H9 (cell line): ENCODE results near the gene BCL6. TPM values are rescaled to one million over a fixed set of nuclear protein-coding genes. Genes with fewer than 3 reads are reported as not detected.

Source experiments
- DNase-seq: peaks from one replicate; pipeline ENCODE4 v3.0.0-alpha.2; 2017
- H2AFZ ChIP-seq: one replicate; pipeline ENCODE4 v1.6.1; 2013; ENCODE audit warnings: mild to moderate bottlenecking, low read length, control low read depth, moderate library complexity
- H2AK5ac ChIP-seq: 2 replicates; pipeline ENCODE4 v1.6.1; 2013; ENCODE audit warnings: low read length, control low read depth, mixed read lengths; ENCODE audit not compliant: insufficient read length
- H2BK120ac ChIP-seq: one replicate; pipeline ENCODE4 v1.6.1; 2013; ENCODE audit warnings: low read depth, mild to moderate bottlenecking, low read length, control low read depth, inconsistent platforms; ENCODE audit not compliant: poor library complexity, severe bottlenecking
- H2BK12ac ChIP-seq: 2 replicates; pipeline ENCODE4 v1.6.1; 2013; ENCODE audit warnings: low read length, control low read depth, mixed read lengths, low read depth; ENCODE audit not compliant: insufficient read length
- H2BK15ac ChIP-seq: 2 replicates; pipeline ENCODE4 v1.6.1; 2013; ENCODE audit warnings: low read depth, low read length, control low read depth
- H2BK20ac ChIP-seq: one replicate; pipeline ENCODE4 v1.6.1; 2013; ENCODE audit warnings: low read depth, mild to moderate bottlenecking, low read length, control low read depth, inconsistent platforms; ENCODE audit not compliant: poor library complexity, severe bottlenecking
- H2BK5ac ChIP-seq: 2 replicates; pipeline ENCODE4 v1.6.1; 2013; ENCODE audit warnings: low read length, control low read depth, mixed read lengths; ENCODE audit not compliant: insufficient read length
- H3K14ac ChIP-seq: 2 replicates; pipeline ENCODE4 v1.6.1; 2013; ENCODE audit warnings: low read length, control low read depth; ENCODE audit not compliant: insufficient read depth
- H3K18ac ChIP-seq: 2 replicates; pipeline ENCODE4 v1.6.1; 2013; ENCODE audit warnings: low read depth, mild to moderate bottlenecking, mixed read lengths, low read length, control low read depth; ENCODE audit not compliant: insufficient read length
- H3K23ac ChIP-seq: 2 replicates; pipeline ENCODE4 v1.6.1; 2013; ENCODE audit warnings: low read length, control low read depth, mixed read lengths, low read depth; ENCODE audit not compliant: insufficient read length
- H3K23me2 ChIP-seq: 2 replicates; pipeline ENCODE4 v1.6.1; 2013; ENCODE audit warnings: low read depth, mild to moderate bottlenecking, mixed read lengths, low read length, control low read depth; ENCODE audit not compliant: insufficient read length, poor library complexity, severe bottlenecking
- H3K27ac ChIP-seq: 2 replicates; pipeline ENCODE4 v1.5.1; 2013; ENCODE audit warnings: low read length, control low read depth, mixed read lengths, low read depth; ENCODE audit not compliant: insufficient read length
- H3K27me3 ChIP-seq: 2 replicates; pipeline ENCODE4 v1.6.1; 2013; ENCODE audit warnings: low read length, control low read depth, inconsistent platforms; ENCODE audit not compliant: insufficient read depth
- H3K4ac ChIP-seq: 2 replicates; pipeline ENCODE4 v1.6.1; 2013; ENCODE audit warnings: low read depth, mild to moderate bottlenecking, control low read depth, inconsistent platforms, low read length, moderate library complexity
- H3K4me1 ChIP-seq: 2 replicates; pipeline ENCODE4 v1.6.1; 2013; ENCODE audit warnings: low read length, control low read depth, inconsistent platforms; ENCODE audit not compliant: insufficient read depth
- H3K4me2 ChIP-seq: 2 replicates; pipeline ENCODE4 v1.6.1; 2013; ENCODE audit warnings: low read length, control low read depth, mixed read lengths; ENCODE audit not compliant: insufficient read length, insufficient read depth
- H3K56ac ChIP-seq: 2 replicates; pipeline ENCODE4 v1.6.1; 2013; ENCODE audit warnings: low read depth, mild to moderate bottlenecking, mixed read lengths, low read length, control low read depth; ENCODE audit not compliant: insufficient read length
- H3K79me1 ChIP-seq: 2 replicates; pipeline ENCODE4 v1.6.1; 2013; ENCODE audit warnings: low read depth, mild to moderate bottlenecking, moderate library complexity, low read length, control low read depth, inconsistent platforms; ENCODE audit not compliant: insufficient read depth, poor library complexity, severe bottlenecking
- H3K79me2 ChIP-seq: 2 replicates; pipeline ENCODE4 v1.6.1; 2013; ENCODE audit warnings: low read length, control low read depth, inconsistent platforms; ENCODE audit not compliant: insufficient read depth
- H3K9ac ChIP-seq: 2 replicates; pipeline ENCODE4 v1.6.1; 2013; ENCODE audit warnings: low read length, control low read depth, mixed read lengths; ENCODE audit not compliant: insufficient read length; ENCODE audit errors: extremely low read depth
- H3K9me3 ChIP-seq: one replicate; pipeline ENCODE4 v1.6.1; 2013; ENCODE audit warnings: low read depth, low read length, inconsistent platforms; ENCODE audit not compliant: control insufficient read depth
- H3T11ph ChIP-seq: one replicate; pipeline ENCODE4 v1.6.1; 2013; ENCODE audit warnings: mild to moderate bottlenecking, low read length, control low read depth, inconsistent platforms
- H4K20me1 ChIP-seq: one replicate; pipeline ENCODE4 v1.6.1; 2013; ENCODE audit not compliant: control insufficient read depth, insufficient read length, insufficient read depth
- H4K5ac ChIP-seq: 2 replicates; pipeline ENCODE4 v1.6.1; 2013; ENCODE audit warnings: low read depth, mild to moderate bottlenecking, mixed read lengths, low read length, control low read depth; ENCODE audit not compliant: insufficient read length
- H4K8ac ChIP-seq: replicated peaks from 2 replicates; pipeline ENCODE4 v1.6.1; 2013; ENCODE audit warnings: low read length, control low read depth, mixed read lengths, low read depth; ENCODE audit not compliant: insufficient read length
- H4K91ac ChIP-seq: 2 replicates; pipeline ENCODE4 v1.6.1; 2013; ENCODE audit warnings: low read depth, mild to moderate bottlenecking, moderate library complexity, mixed read lengths, low read length, control low read depth; ENCODE audit not compliant: insufficient read length
- H3K27ac Mint-ChIP-seq, 3 experiments: 2 replicates in 2 of 3; 3 replicates in 1 of 3; pipeline ENCODE4 v1.8.0; 2020 to 2021; ENCODE audit warnings: mixed read lengths in 3 of 3, mild to moderate bottlenecking in 1 of 3, moderate library complexity in 1 of 3
- H3K27me3 Mint-ChIP-seq: 2 replicates; pipeline ENCODE4 v1.8.0; 2021; ENCODE audit warnings: low read depth, mild to moderate bottlenecking, moderate library complexity, mixed read lengths
- H3K36me3 Mint-ChIP-seq, 3 experiments: 2 replicates in 2 of 3; 3 replicates in 1 of 3; pipeline ENCODE4 v1.8.0; 2020 to 2021; ENCODE audit warnings: low read depth in 3 of 3, mixed read lengths in 3 of 3; ENCODE audit not compliant: insufficient read depth in 1 of 3
- H3K4me1 Mint-ChIP-seq, 2 experiments: 2 replicates each; pipeline ENCODE4 v1.8.0; 2020; ENCODE audit warnings: mixed read lengths in 2 of 2
- H3K4me3 Mint-ChIP-seq, 2 experiments: 2 replicates in 1 of 2; 3 replicates in 1 of 2; pipeline ENCODE4 v1.8.0; 2020 to 2021; ENCODE audit warnings: mild to moderate bottlenecking in 2 of 2, mixed read lengths in 2 of 2, moderate library complexity in 1 of 2
- H3K9me3 Mint-ChIP-seq, 2 experiments: 2 replicates in 1 of 2; 3 replicates in 1 of 2; pipeline ENCODE4 v1.8.0; 2020; ENCODE audit warnings: mild to moderate bottlenecking in 2 of 2, mixed read lengths in 2 of 2, moderate library complexity in 1 of 2
- WGBS: extraction: QIAGEN DNeasy Blood & Tissue Kit; methylation state at CpG from one replicate; pipeline ENCODE4 v1.1.7; 2013; ENCODE audit warnings: missing lambda C conversion rate, low lambda C conversion rate, mixed read lengths; ENCODE audit not compliant: insufficient read length; ENCODE audit errors: extremely low coverage; 5-methylcytosine and 5-hydroxymethylcytosine counted together
- total RNA-seq: library from RNA; stranded (reverse); gene quantifications from 2 replicates; pipeline ENCODE4 v1.2.1, GENCODE V29; 2021
- TF ChIP-seq, protein P1 (sequence below): fragments of 200-600 bp; sonication (generic); conservative IDR thresholded peaks from 3 replicates; pipeline ENCODE4 v1.8.0; 2021; ENCODE audit warnings: antibody characterized with exemption, mild to moderate bottlenecking

Gene BCL6
- total RNA-seq, 1 experiment from 2014 or later: 3.4 TPM

GRCh38 chr3:187775549-187775948 lies 30.3 kb upstream of the BCL6 start:
- no peaks in the 10 kb centered on the region for H3K9me3 Mint-ChIP-seq
- H3K27me3 ChIP-seq: no peaks in the 10 kb centered on the region
- no peak overlapping the region for H4K8ac ChIP-seq
- H3K14ac ChIP-seq: no peak overlapping the region
- no peak overlapping the region for H3K56ac ChIP-seq
- no peak overlapping the region for H2AK5ac ChIP-seq
- H4K91ac ChIP-seq: no peak overlapping the region
- H3K4ac ChIP-seq: no peak overlapping the region
- H4K20me1 ChIP-seq: no peaks in the 10 kb centered on the region
- no peak overlapping the region for H3T11ph ChIP-seq
- no peak overlapping the region for H3K23ac ChIP-seq
- no peak overlapping the region for H2BK12ac ChIP-seq
- no peak overlapping the region for H3K9ac ChIP-seq
- H3K23me2 ChIP-seq: no peaks in the 10 kb centered on the region
- H3K4me1 Mint-ChIP-seq: peaks cover 11 to 12% of the 10 kb centered on the region in 2 experiments
- H3K4me3 Mint-ChIP-seq: no peak overlapping the region
- no peaks in the 10 kb centered on the region for H3K79me1 ChIP-seq
- no peak overlapping the region for H2BK5ac ChIP-seq
- WGBS: no CpG with 5 or more reads among the region's 1 CpG
- no peak overlapping the region for H3K18ac ChIP-seq
- no peaks in the 10 kb centered on the region for H3K9me3 ChIP-seq
- no peak overlapping the region for H3K27ac Mint-ChIP-seq
- no peaks in the 10 kb centered on the region for H3K36me3 Mint-ChIP-seq
- no peak overlapping the region for H2BK20ac ChIP-seq
- H2BK120ac ChIP-seq: no peak overlapping the region
- no peaks in the 10 kb centered on the region for H3K79me2 ChIP-seq
- H2BK15ac ChIP-seq: no peak overlapping the region
- H3K27ac ChIP-seq: no peak overlapping the region
- no peaks in the 10 kb centered on the region; the same call in 1 of the 2 replicates for H3K4me1 ChIP-seq
- TF ChIP-seq, protein P1, sequence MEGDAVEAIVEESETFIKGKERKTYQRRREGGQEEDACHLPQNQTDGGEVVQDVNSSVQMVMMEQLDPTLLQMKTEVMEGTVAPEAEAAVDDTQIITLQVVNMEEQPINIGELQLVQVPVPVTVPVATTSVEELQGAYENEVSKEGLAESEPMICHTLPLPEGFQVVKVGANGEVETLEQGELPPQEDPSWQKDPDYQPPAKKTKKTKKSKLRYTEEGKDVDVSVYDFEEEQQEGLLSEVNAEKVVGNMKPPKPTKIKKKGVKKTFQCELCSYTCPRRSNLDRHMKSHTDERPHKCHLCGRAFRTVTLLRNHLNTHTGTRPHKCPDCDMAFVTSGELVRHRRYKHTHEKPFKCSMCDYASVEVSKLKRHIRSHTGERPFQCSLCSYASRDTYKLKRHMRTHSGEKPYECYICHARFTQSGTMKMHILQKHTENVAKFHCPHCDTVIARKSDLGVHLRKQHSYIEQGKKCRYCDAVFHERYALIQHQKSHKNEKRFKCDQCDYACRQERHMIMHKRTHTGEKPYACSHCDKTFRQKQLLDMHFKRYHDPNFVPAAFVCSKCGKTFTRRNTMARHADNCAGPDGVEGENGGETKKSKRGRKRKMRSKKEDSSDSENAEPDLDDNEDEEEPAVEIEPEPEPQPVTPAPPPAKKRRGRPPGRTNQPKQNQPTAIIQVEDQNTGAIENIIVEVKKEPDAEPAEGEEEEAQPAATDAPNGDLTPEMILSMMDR: no peak
- no peak for DNase-seq
- no peak overlapping the region for H2AFZ ChIP-seq
- H4K5ac ChIP-seq: no peak overlapping the region
- no peak overlapping the region for H3K4me2 ChIP-seq
- H3K27me3 Mint-ChIP-seq: no peaks in the 10 kb centered on the region
